Spleen (tissue), 7 donors: ENCODE results near the gene ZDHHC7.
A peak's percentile ranks its signal among the peaks of the same experiment; 100 is the strongest.

Source experiments
- POLR2A ChIP-seq, 3 donors: fragments of 450-650 bp; IDR thresholded peaks; one replicate each; pipeline ENCODE4 v1.5.1; 2017; ENCODE audit warnings: antibody characterized with exemption in 3 of 3, mild to moderate bottlenecking in 1 of 3
- TF ChIP-seq, protein P1 (sequence below), 11 experiments: fragments of 200-600 bp in 7 of 11; fragments of 450-650 bp in 4 of 11; sonication (generic) in 4 of 11; IDR thresholded peaks in 8 of 11; conservative IDR thresholded peaks in 3 of 11; 1 replicate in 7 of 11; 2 replicates in 4 of 11; pipeline versions ENCODE4 v1.4.0 to v1.8.0; 2016 to 2021; ENCODE audit warnings: antibody characterized with exemption in 11 of 11, inconsistent platforms in 4 of 11, mild to moderate bottlenecking in 1 of 11
- donor health status: DM: no; HTN: no; CAD: no; lungs with moderate emphysema.
- donor health status: DM: no; HTN: no; CAD: no.
- donor health status: DM: no; HTN: no; CAD: no.

DNA sequence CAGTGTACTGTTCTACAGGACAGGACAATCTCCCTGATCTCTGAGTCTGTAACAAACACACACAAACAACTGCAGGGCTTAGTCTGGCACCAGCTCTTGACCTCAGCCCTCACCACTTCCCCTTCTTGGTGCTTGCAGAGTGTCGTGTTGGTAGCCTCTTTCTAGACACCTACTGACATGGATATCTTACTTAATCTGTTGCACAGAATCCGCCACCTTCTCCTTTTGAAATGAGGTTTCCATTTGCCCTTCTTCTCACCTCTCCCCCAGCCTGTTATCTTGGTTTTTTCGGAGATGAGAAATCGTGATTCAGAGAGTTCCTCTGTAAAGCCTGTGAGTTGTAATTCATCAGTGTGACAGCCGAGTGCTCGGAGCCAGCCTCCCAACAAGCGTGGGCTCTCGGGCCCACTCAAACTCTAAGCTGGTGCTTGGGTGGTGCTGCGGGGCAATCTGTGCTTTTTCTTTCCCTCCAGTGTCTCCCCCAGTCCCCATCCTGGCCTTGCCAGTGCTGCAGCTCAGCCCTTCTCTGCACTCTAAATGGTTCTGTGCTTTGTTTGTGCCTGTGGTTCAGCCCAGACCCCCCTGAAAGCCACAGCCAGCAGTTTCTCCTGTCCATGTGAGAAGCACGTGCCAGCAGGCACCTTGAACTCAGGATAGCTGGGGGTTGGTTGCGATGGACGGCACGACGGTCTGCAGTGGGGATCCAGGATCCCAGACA, 44.3 kb upstream of the ZDHHC7 start:
- TF ChIP-seq POLR2A (IDR thresholded peaks at IDR 0.05) = peak in 1 of 3 donors; percentile 39
- TF ChIP-seq, protein P1, sequence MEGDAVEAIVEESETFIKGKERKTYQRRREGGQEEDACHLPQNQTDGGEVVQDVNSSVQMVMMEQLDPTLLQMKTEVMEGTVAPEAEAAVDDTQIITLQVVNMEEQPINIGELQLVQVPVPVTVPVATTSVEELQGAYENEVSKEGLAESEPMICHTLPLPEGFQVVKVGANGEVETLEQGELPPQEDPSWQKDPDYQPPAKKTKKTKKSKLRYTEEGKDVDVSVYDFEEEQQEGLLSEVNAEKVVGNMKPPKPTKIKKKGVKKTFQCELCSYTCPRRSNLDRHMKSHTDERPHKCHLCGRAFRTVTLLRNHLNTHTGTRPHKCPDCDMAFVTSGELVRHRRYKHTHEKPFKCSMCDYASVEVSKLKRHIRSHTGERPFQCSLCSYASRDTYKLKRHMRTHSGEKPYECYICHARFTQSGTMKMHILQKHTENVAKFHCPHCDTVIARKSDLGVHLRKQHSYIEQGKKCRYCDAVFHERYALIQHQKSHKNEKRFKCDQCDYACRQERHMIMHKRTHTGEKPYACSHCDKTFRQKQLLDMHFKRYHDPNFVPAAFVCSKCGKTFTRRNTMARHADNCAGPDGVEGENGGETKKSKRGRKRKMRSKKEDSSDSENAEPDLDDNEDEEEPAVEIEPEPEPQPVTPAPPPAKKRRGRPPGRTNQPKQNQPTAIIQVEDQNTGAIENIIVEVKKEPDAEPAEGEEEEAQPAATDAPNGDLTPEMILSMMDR (IDR thresholded peaks at IDR 0.05 in 8 of 11, conservative IDR thresholded peaks at IDR 0.05 in 3 of 11) = no peak
